GM20431 (cell line): ENCODE results near the gene KRTAP1-1.
"Not testable (repeated sequence)": the region's sequence is repeated elsewhere in the genome, so short reads cannot be mapped to it uniquely, and the experiment has no call there.

ENCODE experiments used
- in situ Hi-C: fragments of 300-500 bp; cut with MseI, MboI; formaldehyde crosslinking; loops from one replicate; pipeline ENCODE4 v1.15.0; 2020; ENCODE audit warnings: low sequenced_read_pairs; ENCODE audit not compliant: unreplicated experiment

The KRTAP1-1 gene, protein sequence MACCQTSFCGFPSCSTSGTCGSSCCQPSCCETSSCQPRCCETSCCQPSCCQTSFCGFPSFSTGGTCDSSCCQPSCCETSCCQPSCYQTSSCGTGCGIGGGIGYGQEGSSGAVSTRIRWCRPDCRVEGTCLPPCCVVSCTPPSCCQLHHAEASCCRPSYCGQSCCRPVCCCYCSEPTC

GRCh38 chr17:41040783-41041571 is at the start of gene KRTAP1-1:
TSS of gene KRTAP1-1 (minus strand) at chr17:41041450. CDS start at chr17:41041397, 53 bp downstream.
- in situ Hi-C loops, result not testable (repeated sequence)

DNA sequence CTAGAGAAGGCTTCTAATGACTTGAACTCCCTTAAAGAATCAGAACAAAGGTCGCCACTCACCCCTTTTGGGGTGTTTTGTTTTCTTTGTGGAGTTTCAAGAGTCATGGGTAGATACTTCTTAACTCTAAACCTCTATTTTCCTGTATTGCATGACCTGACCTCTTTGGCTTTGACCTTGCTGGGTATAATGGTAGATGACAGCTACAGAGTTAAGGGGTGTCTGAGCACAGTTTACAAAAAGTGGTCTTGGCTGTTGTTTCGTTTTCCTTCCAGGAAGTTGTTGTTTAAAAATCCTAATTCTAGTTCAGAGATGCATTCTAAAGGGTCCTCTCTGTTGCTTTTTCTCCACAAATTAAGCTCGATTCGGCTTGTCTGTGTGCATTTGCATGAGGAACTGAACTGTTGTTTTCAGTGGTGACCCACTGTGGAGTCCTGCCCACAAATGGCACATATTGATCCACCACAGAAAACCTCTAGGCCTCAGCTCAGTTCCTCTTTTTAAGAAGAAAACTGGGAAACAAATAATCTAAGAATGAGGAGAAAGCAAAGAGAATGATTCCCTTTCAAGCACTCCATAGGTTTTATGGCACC is 47.6 kb upstream of the KRTAP1-1 start:
- in situ Hi-C loops, result not testable (repeated sequence)

GRCh38 chr17:41084100-41084856 is 43.0 kb upstream of the KRTAP1-1 start, which contains the start of gene KRTAP4-7:
TSS of gene KRTAP4-7 (plus strand) at chr17:41084150. CDS start at chr17:41084207, 57 bp downstream.
- in situ Hi-C loops, result not testable (repeated sequence)

- in situ Hi-C loops, result not testable (repeated sequence)
Observed at GRCh38 chr17:41083427-41083826, 42.2 kb upstream of the KRTAP1-1 start.

GRCh38 chr17:41082626-41083025 is 41.4 kb upstream of the KRTAP1-1 start:
- in situ Hi-C loops, result no loop called here

DNA sequence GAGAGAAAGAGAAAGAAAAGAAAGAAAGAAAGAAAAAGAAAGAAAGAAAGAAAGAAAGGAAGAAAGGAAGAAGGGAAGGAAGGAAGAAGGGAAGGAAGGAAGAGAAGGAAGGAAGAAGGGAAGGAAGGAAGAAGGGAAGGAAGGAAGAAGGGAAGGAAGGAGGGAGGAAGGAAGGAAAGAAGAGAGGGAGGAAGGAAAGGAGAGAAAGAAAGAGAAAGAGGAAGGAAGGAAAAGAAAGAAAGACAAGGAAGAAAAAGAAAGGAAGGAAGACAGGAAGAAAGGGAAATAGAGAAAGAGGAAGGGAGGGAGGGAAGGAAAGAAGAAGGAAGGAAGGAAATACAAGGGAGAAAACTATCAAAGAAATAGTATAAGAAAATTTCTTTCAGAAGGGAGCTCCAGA is 35.5 kb upstream of the KRTAP1-1 start:
- in situ Hi-C loops, result no loop called here

GRCh38 chr17:41073676-41074075 is 32.4 kb upstream of the KRTAP1-1 start:
- in situ Hi-C loops, result no loop called here

- in situ Hi-C loops, result no loop called here
Observed at GRCh38 chr17:41071606-41072360, 30.5 kb upstream of the KRTAP1-1 start.

GRCh38 chr17:41069031-41069430 is 27.8 kb upstream of the KRTAP1-1 start:
- in situ Hi-C loops, result no loop called here

GRCh38 chr17:41067281-41067680 is 26.0 kb upstream of the KRTAP1-1 start:
- in situ Hi-C loops, result no loop called here

DNA sequence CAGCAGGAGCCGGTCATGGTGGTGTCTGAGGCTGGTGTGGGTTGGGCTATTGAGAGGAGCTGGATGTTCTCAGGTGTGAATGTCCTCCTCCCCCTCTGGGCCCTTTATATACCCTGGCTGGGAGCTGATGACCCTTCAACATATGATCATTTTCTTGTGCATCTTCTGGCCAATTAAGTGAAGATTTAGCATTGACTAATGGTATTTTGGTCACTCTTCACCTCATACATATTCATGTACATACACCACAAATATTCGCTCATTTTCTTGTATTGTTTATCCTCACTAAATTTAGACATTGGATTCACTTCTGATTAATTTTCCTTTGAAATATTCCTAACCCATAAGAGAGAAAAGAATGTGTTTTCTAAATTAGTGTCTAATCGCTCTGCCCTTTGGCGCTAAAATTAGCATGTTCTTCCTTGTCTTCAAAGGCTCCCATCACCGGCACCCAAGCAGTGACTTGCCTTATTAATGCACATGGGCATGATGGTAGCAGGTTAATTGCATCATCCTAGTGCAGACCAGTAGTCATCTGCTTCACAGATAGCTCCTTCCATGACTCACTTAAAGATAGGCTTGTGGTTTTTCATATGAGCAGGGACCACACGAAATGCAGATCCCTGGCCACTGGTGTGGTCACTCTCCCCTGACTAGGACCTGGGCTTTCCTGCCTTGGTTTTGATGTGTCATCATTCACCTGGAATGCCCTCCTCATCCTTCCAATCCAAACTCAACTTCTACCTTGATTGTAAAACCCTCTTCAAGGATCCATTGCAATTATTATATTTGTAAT is 24.8 kb upstream of the KRTAP1-1 start, which contains the start of gene KRTAP2-4:
Gene KRTAP2-4, minus strand, starts transcription at position 51 of the 796 bp plus-strand sequence. Its CDS starts 34 bp downstream, at position 17.
- in situ Hi-C loops, result no loop called here

DNA sequence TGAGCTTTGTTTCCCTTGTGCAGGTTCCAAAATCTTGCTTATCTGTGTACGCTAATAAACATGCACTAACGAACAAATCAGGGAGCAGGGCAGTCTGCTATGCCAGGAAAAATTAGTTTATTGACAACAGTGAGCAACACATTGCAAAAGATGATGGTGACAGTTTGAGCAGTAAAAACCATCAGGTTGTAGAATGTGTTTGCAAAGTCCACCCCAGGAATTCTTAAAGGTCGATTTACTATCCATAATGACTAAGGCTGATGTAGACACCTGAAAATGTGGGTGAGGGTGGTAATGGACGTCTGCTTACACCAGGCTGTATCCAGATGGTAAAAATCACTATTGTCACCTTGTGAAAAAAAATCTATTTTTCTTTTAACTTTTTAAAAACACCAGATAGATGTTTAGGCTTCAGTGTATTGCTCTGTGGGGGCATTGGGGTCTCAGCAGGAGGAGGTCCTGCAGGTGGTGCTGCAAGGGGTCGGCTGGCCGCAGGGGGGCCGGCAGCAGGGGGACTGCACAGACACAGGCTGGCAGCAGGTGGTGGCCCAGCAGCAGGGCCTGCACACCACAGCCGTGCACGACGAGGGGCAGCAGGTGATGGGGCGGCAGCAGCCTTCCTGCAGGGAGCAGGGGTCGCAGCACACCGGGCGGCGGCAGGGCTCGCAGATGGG is 23.9 kb upstream of the KRTAP1-1 start:
- in situ Hi-C loops, result not testable (repeated sequence)

- in situ Hi-C loops, result no loop called here
Observed at GRCh38 chr17:41064301-41064700, 23.1 kb upstream of the KRTAP1-1 start.

DNA sequence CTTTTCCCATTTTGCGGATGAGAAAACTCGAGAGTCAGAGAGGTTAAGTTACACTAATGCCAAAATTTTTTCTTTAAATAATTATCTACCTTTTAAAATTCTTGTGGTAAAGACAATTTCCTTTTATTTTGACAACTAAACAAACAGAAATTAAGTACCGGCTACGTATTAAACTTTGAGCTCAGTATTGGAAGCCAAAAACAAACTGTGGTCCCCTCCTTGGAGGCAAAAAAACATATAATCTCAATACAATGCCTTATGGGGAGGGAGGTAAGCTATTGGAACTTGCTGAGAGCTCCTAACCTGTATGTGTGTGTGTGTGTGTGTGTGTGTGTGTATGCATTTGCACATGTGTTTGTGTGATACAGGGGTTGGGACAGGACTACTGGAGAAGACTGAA is 22.2 kb upstream of the KRTAP1-1 start:
- in situ Hi-C loops, result no loop called here

DNA sequence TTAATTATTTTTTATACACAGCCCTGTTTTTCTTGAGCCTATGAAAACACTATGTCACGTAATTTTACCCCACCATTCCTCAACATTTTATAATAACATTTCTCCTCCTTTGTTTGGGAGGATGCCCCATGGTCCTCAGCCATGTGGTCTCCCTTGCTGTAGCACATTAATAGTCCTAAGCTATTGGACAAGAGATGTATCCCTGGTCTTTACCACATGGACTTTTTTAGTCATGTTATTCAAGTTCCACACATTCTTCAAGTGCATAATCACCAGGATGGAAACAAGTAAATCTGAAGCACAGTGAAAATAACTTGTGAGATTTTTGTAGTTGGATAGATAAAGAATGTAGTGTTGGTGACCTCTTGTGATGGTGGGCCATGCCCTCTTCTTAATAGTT is 20.7 kb upstream of the KRTAP1-1 start:
- in situ Hi-C loops, result no loop called here

GRCh38 chr17:41060052-41060604 is 18.9 kb upstream of the KRTAP1-1 start, which contains the start of gene KRTAP2-3:
TSS of gene KRTAP2-3 (minus strand) at chr17:41060114. CDS start at chr17:41060050, 64 bp downstream.
- in situ Hi-C loops, result no loop called here

DNA sequence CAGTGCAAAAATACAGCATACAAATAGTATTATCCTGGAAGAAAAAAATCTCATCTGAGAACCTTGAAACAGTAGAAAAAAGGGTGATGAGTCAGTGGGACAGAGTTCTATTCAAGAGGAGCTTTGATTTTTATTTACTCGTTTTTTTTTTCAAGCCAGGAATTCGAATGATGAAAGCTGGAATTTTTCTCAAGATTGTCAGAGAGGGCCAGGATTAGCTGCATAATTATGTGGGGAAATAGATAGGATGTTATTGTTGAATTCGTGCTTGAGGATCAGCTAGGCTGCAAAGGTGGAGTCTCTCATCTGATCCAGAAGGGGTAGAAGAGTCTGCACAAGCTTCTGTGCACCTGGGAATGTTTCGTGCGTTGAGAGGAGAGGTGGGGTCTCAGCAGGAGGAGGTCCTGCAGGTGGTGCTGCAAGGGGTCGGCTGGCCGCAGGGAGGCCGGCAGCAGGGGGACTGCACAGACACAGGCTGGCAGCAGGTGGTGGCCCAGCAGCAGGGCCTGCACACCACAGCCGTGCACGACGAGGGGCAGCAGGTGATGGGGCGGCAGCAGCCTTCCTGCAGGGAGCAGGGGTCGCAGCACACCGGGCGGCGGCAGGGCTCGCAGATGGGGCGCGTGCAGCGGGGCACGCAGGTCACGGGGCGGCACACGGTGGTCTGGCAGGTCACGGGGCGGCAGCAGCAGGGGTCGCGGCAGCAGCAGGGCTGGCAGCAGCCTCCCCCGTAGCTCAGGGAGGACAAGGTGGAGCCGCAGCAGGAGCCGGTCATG is 18.2 kb upstream of the KRTAP1-1 start:
- in situ Hi-C loops, result not testable (repeated sequence)
